ENCODE results near the gene PHF13.

PHF13 gene
- long read RNA-seq, donor 1, transcript PHF13-201 (4 exons, 3,681 nt), result major isoform, 7 of 25 reads
- long read RNA-seq, donor 1, partial matches to known transcripts, result 18 of 25 reads
- long read RNA-seq, donor 1, other reads (novel, unspliced or antisense), result 0 of 25 reads
- long read RNA-seq, donor 2, partial matches to known transcripts, result 9 of 13 reads
- long read RNA-seq, donor 2, other reads (novel, unspliced or antisense), result 0 of 13 reads
- long read RNA-seq, donor 3, transcript PHF13-201 (4 exons, 3,681 nt), result major isoform, 5 of 5 reads
- long read RNA-seq, donor 3, partial matches to known transcripts, result 0 of 5 reads
- long read RNA-seq, donor 3, other reads (novel, unspliced or antisense), result 0 of 5 reads
- long read RNA-seq, donor 4, transcript PHF13-201 (4 exons, 3,681 nt), result major isoform, 5 of 38 reads
- long read RNA-seq, donor 4, partial matches to known transcripts, result 33 of 38 reads
- long read RNA-seq, donor 4, other reads (novel, unspliced or antisense), result 0 of 38 reads
- long read RNA-seq, donor 5, partial matches to known transcripts, result 0 of 3 reads
- long read RNA-seq, donor 5, other reads (novel, unspliced or antisense), result 0 of 3 reads
- long read RNA-seq, donor 6, transcript PHF13-201 (4 exons, 3,681 nt), result major isoform, 5 of 5 reads
- long read RNA-seq, donor 6, partial matches to known transcripts, result 0 of 5 reads
- long read RNA-seq, donor 6, other reads (novel, unspliced or antisense), result 0 of 5 reads
- long read RNA-seq, donor 7, transcript PHF13-201 (4 exons, 3,681 nt), result major isoform, 14 of 25 reads
- long read RNA-seq, donor 7, partial matches to known transcripts, result 11 of 25 reads
- long read RNA-seq, donor 7, other reads (novel, unspliced or antisense), result 0 of 25 reads
- long read RNA-seq, donor 8, transcript PHF13-201 (4 exons, 3,681 nt), result major isoform, 6 of 6 reads
- long read RNA-seq, donor 8, partial matches to known transcripts, result 0 of 6 reads
- long read RNA-seq, donor 8, other reads (novel, unspliced or antisense), result 0 of 6 reads

- DNase-seq, result peak; percentile 89
Measured at GRCh38 chr1:6613361-6614018, at the start of gene PHF13. Gene PHF13 (plus strand): TSS chr1:6613731. CDS start chr1:6614067, 336 bp downstream.

- no peak for DNase-seq
Measured at GRCh38 chr1:6569033-6569432, 44.5 kb upstream of the PHF13 start.

- DNase-seq, result no peak
Measured at GRCh38 chr1:6570100-6570499, 43.4 kb upstream of the PHF13 start.

- no peak for DNase-seq
Measured at GRCh38 chr1:6570987-6571386, 42.5 kb upstream of the PHF13 start.

- DNase-seq, result no peak
Measured at GRCh38 chr1:6572653-6573383, 40.7 kb upstream of the PHF13 start.

GRCh38 chr1:6574025-6574620, 39.4 kb upstream of the PHF13 start:
- DNase-seq, result no peak

GRCh38 chr1:6574818-6575217, 38.7 kb upstream of the PHF13 start:
- no peak for DNase-seq

GRCh38 chr1:6577831-6578525, 35.6 kb upstream of the PHF13 start:
- no peak for DNase-seq

- no peak for DNase-seq
Measured at GRCh38 chr1:6578624-6579373, 34.7 kb upstream of the PHF13 start.

GRCh38 chr1:6579374-6580118, 34.0 kb upstream of the PHF13 start, which contains the start of gene ZBTB48:
Gene ZBTB48 (plus strand): TSS chr1:6579994. CDS start chr1:6580610, 616 bp downstream.
- peak; percentile 85 for DNase-seq

- DNase-seq, result no peak
Measured at GRCh38 chr1:6580119-6580592, 33.4 kb upstream of the PHF13 start.

- DNase-seq, result peak; percentile 21
Measured at GRCh38 chr1:6580593-6581409, 32.7 kb upstream of the PHF13 start.

GRCh38 chr1:6581561-6582305, 31.8 kb upstream of the PHF13 start:
- DNase-seq, result no peak

- DNase-seq, result no peak
Measured at GRCh38 chr1:6582370-6582769, 31.2 kb upstream of the PHF13 start.

GRCh38 chr1:6584126-6585080, 29.1 kb upstream of the PHF13 start:
- no peak for DNase-seq

Measured in right kidney (tissue), 9 donors.